Occipital lobe (tissue), 2 donors: ENCODE measurements around the gene UBE2G2. TPM values are rescaled to one million over a fixed set of nuclear protein-coding genes. Genes with fewer than 3 reads are reported as not detected.

Experiments used
- DNase-seq: peaks from one replicate; lab custom pipeline; 2025; lab: John Stamatoyannopoulos, UW
- total RNA-seq: library from RNA; depleted of rRNA; stranded (reverse); fragments of >200 nt; gene quantifications from one replicate; pipeline ENCODE4 v1.2.3, GENCODE V29; 2014

The UBE2G2 gene, protein sequence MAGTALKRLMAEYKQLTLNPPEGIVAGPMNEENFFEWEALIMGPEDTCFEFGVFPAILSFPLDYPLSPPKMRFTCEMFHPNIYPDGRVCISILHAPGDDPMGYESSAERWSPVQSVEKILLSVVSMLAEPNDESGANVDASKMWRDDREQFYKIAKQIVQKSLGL
- total RNA-seq, result 61.8 TPM

- DNase-seq, result peak; percentile 63
These were observed at the start of gene UBE2G2 for GRCh38 chr21:44801468-44802395. Gene UBE2G2, minus strand, starts transcription at chr21:44801820. Its CDS starts 72 bp downstream, at chr21:44801748.

DNA sequence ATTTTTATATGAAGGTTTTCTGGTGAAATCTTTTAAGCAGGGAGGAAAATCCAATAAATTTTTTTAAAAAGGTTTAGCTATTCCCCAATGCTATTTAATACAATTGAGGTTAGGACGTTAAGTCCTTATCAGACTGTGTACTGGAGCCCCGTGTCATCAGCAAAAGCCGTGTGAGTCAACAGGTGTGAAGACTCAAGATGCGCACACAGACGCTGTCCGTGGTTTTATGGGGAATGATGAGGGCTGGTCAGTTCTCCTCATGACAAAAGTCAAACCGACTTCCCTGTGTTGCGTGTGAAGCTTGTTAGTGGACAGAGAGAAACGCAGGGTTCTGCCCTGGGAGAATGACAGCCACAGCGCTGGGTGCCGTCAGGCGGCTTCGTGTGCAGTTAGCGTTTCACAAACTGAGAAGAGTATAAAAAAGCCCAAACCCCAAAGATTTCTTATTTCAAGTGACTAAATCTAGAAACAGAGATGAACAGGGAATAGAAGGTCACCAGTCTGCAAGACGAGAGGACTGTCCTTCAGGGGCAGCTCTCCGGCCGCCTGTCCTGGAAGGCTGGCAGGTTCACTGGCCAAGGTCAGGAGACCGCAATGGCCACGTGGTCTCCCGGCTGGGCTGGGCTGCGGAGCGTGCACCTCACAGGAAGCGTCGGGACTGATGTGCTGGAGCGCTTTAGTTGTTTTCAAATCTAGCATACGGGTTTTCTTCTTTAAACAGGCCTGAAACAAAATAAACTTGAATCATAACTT is 49.5 kb upstream of the UBE2G2 start:
- no peak for DNase-seq

DNA sequence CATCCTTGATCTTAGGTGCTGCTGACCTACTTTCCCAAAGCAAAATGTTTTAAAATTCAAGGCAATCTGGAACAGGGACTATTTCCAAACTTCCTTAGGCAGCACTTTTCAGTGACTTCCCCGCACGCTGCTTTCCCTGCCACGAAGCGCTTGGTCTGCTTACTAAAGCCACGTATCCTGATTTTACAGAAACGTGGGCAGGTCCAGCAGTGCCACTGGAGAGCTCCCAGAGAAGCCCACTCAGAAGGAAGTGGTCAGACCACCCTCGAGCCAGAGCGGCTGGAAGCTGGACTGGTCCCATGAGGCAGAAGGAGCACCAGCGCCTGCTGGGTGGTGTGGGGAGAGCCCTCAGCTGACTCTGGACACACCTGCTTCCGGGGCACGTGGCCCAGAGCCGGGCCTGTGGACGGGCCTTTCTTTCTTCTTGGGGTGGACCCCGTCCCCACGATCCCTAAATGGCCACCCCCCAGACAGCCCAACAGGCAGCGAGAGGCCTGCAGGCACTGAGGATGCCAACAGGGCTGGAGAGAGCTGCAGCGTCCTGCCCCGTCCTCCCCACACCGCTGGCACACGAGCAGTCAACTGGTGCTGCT is 48.7 kb upstream of the UBE2G2 start:
- no peak for DNase-seq

DNA sequence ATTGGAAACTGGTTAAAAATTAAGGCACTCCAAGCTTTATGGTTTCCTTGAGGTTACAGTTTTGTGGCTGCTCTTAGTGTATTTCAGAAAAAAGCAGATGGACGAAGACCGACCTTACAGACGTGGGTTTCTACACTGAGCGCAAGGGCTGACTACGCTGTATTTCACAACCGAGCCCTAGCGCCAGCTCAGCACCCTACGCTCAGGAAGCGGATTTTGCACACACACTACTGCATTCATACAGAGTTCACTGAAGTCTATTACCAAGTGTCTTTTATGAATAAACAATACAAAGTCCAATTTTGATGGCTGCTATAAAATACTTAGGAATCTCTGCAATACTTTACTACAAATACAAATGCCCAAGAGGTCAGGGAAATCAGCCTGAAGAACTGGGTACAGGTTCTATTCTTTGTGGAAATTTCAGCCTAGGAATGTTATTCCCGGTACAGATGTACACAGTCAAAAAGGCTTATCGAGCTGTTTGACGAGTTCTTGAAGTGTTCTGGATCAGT is 48.1 kb upstream of the UBE2G2 start:
- DNase-seq, result no peak

GRCh38 chr21:44848821-44849521 is 47.4 kb upstream of the UBE2G2 start:
- DNase-seq, result no peak

DNA sequence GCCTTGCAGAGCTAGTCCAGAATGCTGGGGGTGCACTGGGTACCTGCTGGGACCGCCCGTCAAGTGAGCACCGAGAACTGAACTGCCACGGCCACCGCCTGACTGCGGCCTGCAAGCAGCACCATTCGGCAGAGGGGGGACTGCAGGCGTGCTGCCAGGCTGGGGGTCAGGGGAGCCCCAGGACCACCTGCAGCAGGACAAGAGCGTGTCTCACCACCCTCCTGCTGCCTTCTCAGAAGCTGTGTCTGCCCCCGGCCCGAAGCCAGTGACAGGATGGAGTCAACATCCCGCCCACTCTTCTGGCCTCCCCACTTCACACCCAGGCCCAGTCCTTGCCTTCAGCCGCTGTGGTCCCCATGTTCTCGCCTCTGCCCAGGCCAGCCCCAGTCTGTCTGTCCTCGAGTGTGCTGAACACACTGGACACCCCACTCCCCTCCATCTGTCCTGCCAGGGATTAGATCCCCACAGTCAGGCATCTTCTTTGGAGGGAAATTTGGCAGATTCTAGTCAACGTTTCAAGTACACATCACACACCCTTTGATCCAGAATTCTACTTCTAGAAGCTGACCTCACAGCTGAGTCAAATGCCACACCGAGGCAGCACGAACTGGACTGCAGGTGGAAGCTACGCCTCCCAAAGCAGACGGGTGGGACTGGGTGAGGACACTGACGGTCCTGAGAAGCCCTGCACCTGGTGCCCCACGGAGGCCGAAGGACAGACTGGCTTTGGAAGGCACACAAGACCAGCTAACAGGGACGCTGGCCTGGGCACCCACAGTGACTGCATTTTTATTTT is 45.8 kb upstream of the UBE2G2 start:
- no peak for DNase-seq

DNA sequence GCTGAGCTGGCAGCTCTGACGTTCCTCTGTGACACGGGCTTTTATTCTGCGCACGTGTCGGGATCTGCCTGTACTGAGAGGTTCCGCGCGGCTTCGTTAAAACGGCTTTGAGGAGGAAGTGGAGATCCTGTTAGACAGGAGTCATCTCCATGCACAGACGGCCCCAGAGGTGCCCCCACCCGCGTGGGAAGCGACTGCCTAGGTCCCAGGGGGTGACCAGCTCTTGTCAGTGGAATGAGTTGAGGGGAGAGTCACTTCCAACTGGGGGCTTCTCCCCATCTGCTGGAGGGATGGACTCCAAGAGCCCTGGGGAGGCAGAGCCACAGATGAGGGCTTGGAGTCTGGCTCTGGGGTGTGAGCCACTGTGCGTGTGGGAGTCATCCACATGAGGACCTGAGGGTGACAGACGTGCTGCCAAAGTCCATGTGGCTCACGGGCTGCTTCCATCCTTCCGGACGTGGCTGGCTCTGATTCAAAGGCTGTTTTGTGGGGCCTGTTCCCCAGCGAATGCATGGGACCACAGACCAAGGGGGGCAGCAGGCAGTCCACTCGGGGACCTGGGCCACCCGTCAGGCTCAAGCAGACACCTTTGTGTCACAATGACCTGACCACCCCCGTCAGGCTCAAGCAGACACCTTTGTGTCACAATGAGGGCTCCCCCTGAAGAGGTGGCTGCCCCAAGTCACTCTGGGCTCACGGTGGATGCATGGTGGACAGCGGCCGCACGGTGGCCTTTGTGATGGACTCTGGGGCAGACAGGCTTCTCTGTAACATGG is 45.1 kb upstream of the UBE2G2 start:
- DNase-seq, result peak; percentile 27

- DNase-seq, result no peak
These were observed 44.5 kb upstream of the UBE2G2 start for GRCh38 chr21:44846224-44846484.

DNA sequence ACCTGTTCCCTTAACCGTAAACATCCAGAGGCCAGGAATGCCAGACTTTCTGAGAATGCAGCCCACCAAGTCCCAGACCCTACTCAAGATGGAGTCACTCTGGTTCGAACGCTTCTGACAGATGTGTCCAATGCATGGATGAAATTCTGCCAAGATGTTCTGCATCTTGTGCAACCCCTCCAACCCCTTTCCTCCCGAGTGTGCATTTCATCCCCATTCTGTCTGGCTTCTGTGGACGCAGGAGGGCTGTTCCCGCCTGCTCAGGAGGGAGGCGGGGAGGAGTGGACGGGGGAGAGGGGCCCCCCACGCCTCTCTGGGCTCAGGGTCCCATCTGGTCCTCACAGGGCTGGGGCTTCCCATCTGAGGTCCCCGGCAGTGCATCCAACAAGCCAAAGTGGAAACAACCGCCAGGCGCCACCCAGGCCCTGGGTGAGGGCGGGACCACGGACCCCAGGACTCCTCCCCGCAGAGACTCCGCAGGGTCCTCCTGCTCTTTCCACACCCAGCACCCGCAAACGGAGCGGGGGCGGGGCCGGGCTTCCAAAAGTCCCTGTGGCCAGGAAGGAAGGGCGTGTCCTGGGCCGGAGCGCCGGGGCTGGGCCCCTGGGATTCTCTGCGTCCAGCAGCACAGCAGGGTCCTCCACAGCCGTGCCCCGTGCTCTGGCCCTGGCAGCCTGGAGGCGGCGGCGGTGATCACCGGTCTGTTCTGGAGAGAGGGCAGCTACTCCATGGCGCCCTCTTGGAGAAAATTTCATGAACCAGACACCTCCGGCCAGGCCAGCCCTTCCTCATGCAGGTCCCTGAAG is 44.0 kb upstream of the UBE2G2 start:
- DNase-seq, result no peak

DNA sequence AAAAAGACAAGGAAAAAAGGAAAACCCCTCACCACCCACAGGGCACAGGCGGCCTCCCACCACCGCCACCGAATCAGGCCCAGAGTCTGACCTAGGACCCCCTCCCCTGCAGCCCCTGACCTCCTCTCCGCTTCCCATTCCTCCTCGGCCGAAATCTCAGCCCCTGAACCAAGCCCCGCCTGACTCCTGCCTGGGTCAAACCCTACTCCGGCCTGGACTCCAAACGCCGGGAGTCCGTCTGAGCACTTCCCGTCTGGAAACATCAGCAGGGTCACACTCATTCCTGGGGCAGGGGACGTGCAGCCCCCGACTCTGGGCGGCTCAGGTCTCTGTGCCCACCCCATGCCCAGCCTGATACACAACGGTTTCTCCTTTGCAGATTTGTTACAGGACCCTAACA is 42.6 kb upstream of the UBE2G2 start:
- no peak for DNase-seq

GRCh38 chr21:44842721-44843445 is 41.3 kb upstream of the UBE2G2 start:
- DNase-seq, result no peak

DNA sequence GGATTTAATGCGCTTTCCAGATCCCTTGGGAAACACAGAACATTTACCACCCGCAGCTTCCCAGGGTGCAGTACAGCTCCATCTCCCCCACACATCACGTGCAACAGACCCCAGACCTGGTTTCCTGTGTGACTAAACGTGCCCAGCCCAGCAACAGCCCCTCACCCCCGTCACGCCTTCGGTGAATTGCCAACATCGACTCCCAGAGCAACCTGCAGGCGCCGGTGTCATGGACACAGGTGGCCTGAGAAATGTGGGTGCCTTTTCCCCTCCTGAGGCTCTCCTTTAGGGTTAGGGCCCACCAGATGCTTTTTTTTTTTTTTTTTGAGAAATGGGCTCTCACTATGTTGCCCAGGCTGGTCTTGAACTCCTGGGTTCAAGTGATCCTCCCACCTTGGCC is 40.5 kb upstream of the UBE2G2 start:
- DNase-seq, result no peak

- no peak for DNase-seq
These were observed 39.2 kb upstream of the UBE2G2 start for GRCh38 chr21:44840771-44841170.

- DNase-seq, result no peak
These were observed 37.3 kb upstream of the UBE2G2 start for GRCh38 chr21:44838951-44839350.

DNA sequence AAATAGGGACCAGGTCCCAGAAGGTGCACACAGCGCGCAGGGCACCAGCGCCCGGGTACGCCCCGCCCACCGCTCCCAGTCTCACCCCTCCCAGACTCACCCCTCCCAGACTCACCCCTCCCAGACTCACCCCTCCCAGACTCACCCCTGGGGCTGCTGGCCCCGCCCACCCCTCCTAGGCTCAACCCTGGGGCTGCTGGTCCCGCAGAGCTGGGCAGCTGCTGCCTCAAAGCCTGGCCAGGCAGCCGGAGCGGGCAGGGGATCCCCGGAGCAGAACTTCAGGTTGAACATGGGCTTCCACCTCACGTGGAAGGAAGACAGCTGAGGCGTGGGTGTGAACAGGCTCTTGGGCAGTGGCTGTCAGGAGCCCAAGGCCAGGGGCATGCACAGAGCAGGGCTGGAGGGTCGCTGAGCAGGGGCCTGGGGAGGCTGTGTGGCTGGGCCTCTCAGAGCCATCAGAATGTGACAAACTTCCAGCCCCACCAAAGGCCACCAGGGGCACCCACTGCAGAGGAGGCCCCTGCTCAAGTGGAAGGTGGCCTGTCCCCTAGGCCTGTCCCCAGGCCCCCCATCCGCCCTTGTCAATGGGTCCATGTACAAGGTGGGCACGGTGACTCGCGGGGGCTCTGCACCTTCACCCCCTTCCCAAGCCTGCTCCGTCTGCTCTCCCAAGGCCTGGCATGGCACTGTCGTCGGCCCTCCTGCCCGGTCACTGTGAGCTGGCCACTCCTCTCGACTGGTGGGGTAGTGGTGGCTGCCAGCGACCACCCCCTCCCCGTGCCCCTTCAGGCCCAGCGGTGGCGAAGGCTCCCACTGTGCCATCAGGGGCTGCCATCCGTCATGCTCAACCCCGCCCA is 36.6 kb upstream of the UBE2G2 start:
- no peak for DNase-seq

- no peak for DNase-seq
These were observed 35.9 kb upstream of the UBE2G2 start for GRCh38 chr21:44837537-44837936.
